GM08714 (cell line): ENCODE results near the gene ATP13A3.

Experiments
- H3K4me3 ChIP-seq: fragments of 200-500 bp; sonication (Bioruptor generic); 2 replicates; pipeline ENCODE4 v1.5.1; 2014; ENCODE audit warnings: mild to moderate bottlenecking, low read length, inconsistent platforms
- ZNF274 ChIP-seq: IDR thresholded peaks from 2 replicates; pipeline ENCODE4 v1.6.1; 2012; ENCODE audit warnings: mild to moderate bottlenecking, low read depth, low read length

Gene ATP13A3

GRCh38 chr3:194450341-194450740, 36.5 kb downstream of the ATP13A3 start:
- H3K4me3 ChIP-seq: no peak overlapping the region
- TF ChIP-seq ZNF274: no peak

DNA sequence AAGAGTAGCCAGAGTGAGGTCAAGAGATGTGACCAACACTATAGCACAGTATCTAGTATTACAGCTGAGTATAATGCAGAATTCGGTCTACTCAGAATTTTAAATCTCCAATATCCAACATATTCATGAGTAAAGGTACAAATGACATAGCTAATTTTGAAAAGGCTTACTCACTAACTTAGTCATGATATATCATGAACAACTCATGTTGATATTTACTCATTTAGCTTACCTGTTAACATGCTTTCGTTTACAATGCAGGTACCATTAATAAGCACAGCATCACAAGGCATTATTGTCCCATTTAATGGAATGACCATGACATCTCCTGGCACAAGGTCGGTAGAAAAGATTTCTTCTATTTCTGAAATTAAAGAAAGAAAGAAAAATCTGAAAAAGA, 36.9 kb downstream of the ATP13A3 start:
- H3K4me3 ChIP-seq: no peak overlapping the region
- no peak for TF ChIP-seq ZNF274

- TF ChIP-seq ZNF274: no peak
- no peak overlapping the region for H3K4me3 ChIP-seq
Observed at GRCh38 chr3:194447657-194448056, 39.1 kb downstream of the ATP13A3 start.

GRCh38 chr3:194447161-194447560, 39.6 kb downstream of the ATP13A3 start:
- no peak overlapping the region for H3K4me3 ChIP-seq
- TF ChIP-seq ZNF274: no peak

GRCh38 chr3:194446754-194447153, 40.0 kb downstream of the ATP13A3 start:
- TF ChIP-seq ZNF274: no peak
- H3K4me3 ChIP-seq: no peak overlapping the region

DNA sequence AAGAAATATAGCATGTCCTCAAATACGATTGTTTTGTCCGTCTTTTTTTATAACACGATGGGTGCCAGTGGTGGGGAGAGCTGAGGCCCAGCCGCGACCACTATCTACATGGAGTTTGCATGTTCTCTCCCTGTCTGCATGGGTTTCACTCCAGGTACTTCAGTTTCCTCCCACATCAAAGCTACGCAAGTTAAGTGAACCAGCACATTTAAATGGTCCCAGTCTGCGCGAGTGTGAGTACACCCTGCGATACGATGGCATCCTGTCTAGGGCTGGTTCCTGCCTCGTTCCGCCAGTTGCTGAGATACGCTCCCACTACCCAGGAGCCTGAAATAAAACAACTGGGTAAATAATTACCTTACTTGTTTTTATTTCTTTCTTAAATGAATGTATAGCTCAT, 40.6 kb downstream of the ATP13A3 start:
- H3K4me3 ChIP-seq: no peak overlapping the region
- TF ChIP-seq ZNF274: no peak

- H3K4me3 ChIP-seq: no peak overlapping the region
- no peak for TF ChIP-seq ZNF274
Observed at GRCh38 chr3:194443901-194444300, 42.9 kb downstream of the ATP13A3 start.

GRCh38 chr3:194440756-194441155, 46.0 kb downstream of the ATP13A3 start:
- TF ChIP-seq ZNF274: no peak
- H3K4me3 ChIP-seq: no peak overlapping the region

DNA sequence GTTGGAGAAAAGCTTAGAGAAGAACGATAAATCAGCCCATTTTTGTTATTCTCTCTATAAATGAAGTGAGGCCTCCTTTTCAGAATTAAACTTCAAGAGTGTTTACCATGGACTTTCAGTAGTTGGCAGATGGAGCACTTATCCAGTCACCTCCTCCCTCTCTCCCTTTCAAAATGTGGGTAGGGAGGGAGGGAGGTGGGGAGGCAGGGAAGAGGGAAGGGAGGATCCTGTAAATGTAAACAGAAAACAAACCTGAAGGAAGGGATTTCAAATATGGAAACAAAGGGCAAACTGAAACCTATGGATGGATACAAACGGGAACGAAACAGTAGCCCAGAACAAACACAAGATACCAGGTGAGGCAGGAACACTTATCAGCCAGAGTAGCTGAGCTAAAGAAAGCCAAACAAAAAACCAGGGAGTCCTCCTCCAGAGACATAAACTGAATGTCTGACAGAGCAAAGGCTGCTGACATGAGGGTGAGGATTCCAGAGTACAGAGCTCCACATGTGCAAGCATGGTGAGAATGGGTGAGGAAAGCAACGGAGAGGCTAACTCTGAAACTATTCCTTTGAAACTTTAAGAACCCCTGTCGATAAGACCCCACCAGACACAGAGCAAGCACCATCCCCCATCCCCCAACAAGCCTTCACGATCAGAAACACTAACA, 46.8 kb downstream of the ATP13A3 start:
- no peak overlapping the region for H3K4me3 ChIP-seq
- no peak for TF ChIP-seq ZNF274

- TF ChIP-seq ZNF274: no peak
Observed at GRCh38 chr3:194434503-194434902, 52.3 kb downstream of the ATP13A3 start.

DNA sequence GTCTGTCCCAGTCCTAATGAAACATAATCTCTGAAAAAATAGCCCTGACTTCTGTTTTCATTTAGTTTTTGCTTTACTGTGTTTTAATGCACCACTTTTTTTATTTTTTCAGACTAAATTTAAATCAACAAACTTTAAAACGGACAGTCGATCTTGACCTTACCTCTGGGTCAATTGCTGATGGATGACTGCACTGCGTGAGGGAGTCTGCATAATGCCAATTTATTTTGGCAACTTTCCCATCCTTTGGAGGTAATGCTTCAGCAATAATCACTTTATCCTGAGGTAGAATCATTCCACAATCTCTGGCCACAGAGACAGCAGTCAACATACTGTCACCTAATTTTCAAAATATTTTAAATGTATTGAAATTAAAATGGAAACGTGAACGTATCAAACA, 55.2 kb downstream of the ATP13A3 start:
- H3K4me3 ChIP-seq: no peak overlapping the region
- TF ChIP-seq ZNF274: no peak

More at GRCh38 chr3:194434503-194434902, 52.3 kb downstream of the ATP13A3 start:
- H3K4me3 ChIP-seq: no peak overlapping the region

DNA sequence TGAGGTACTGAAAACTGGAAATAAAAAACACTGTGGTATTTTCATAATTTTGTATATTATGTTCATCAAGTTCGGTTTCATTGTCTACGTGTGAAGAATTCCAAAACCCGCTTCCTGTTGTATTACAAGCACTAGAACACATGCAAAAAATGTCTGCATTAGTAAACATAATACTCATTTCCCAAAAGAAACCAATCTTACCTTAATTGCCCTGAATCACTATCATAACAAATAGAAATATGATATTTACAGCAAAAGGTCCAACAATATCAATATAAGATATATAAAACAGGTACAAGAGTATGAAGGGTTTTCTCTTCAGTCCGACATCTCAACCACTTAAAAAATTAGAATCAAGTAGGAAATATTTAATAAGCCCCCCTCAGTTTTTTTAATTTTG, 61.4 kb downstream of the ATP13A3 start:
- TF ChIP-seq ZNF274: no peak
- no peak overlapping the region for H3K4me3 ChIP-seq

DNA sequence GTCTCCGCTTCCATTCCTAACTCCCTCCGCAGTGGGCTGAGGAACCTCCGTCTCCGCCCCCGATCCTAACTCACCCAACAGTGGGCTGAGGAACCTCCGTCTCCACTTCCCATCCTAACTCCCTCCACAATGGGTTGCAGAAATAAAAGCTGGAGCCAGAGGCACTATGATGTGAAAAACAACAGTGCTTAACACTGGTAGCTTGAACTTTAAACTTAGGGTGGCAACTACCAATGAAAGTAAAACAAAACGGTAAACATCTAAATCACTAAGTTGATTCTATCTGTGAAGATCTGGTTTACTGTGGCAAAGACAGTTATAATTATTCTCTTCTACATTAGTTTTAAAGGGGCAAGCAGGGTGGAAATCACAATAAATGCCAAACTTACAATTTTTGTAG, 61.8 kb downstream of the ATP13A3 start:
- no peak overlapping the region for H3K4me3 ChIP-seq
- TF ChIP-seq ZNF274: no peak

DNA sequence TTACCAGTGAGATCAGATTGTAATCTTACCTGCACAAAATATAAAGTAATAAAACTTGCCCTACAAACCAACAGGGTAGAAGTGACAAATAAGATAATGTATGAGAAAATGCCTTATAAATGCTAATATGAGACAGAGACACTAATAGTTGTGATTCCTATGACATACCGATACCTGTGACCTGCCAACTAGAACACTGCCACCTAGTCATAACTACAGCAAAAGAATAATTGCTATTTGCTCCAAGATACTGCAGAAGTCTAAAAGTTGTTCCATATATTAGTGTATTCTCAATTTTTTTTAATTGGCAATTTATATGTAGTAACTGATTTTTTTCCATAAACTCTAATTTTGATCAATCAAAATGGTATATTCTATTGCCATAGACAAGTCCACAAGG, 62.4 kb downstream of the ATP13A3 start:
- H3K4me3 ChIP-seq: no peak overlapping the region
- TF ChIP-seq ZNF274: no peak

DNA sequence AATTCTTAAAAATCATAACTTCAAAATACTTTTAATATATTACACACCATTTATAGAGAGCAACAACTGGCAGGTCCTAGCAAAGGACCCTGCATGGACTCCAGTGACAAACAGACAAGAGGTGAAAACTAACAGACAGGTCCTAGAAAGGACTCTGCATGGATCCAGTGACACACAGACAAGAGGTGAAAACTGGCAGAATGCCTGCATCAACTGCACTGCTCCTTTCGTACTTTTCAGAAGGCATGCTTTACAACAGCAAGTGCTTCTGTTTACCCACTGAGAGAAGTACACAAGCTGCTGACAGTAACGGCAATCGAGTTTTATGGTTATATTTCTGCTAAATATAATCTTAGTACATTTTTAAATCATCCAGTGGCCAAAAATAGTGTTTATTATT, 63.5 kb downstream of the ATP13A3 start:
- TF ChIP-seq ZNF274: no peak
- no peak overlapping the region for H3K4me3 ChIP-seq

DNA sequence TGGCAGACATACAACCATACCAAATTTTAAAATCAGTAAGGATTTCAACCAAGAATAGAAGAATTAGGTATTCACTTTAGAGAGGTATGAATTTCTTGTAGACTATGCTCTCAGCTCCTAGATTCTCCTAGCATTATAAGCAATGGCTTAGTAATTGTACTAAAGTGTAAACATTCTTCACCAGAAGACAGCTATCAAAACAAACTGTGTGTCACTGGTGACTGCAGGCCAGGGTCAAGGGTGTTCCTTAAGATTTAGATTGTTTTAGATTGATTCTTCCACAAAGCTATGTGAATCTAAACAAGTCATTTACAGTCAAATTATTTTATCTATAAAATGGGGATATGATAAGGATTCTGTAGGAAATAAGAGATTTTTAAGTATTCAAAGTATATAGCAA, 64.6 kb downstream of the ATP13A3 start:
- TF ChIP-seq ZNF274: no peak
- no peak overlapping the region for H3K4me3 ChIP-seq

DNA sequence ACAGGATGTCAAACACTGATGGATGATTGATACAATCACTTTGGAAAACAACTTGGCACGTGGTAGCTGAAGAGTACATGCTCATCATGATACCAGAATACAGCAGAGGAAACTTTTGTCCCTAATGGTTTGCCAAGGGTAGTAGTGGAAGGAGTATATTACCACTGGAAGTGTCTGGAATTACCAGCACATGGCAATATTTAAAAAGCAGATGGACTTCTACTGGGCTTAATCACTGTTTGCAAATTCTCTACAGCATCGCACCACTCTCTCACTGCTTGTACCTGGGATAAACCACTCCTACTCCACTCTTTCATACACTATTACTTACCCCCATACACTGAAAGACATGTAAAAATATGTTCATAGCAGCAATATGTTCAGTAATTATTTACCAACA, 68.1 kb downstream of the ATP13A3 start:
- no peak overlapping the region for H3K4me3 ChIP-seq
- no peak for TF ChIP-seq ZNF274
